Stimulated activated naive CD8-positive, alpha-beta T cell treated with anti-CD3 and anti-CD28 coated beads, Interleukin-15, Interleukin-2, amounts not matched to agents 100 ng/mL and 50 ng/mL, for 24 hours (primary cell): ENCODE results near the gene ENDOU.

Source experiments
- H3K27ac Mint-ChIP-seq: one replicate; pipeline ENCODE4 v1.8.0; 2021; ENCODE audit warnings: mild to moderate bottlenecking, mixed read lengths
- H3K27me3 Mint-ChIP-seq: one replicate; pipeline ENCODE4 v1.8.0; 2021; ENCODE audit warnings: mixed read lengths
- H3K36me3 Mint-ChIP-seq: one replicate; pipeline ENCODE4 v1.8.0; 2021; ENCODE audit warnings: low read depth, mixed read lengths
- H3K4me1 Mint-ChIP-seq: one replicate; pipeline ENCODE4 v1.8.0; 2021; ENCODE audit warnings: low read depth, mixed read lengths
- H3K4me3 Mint-ChIP-seq: one replicate; pipeline ENCODE4 v1.8.0; 2021; ENCODE audit warnings: mild to moderate bottlenecking, mixed read lengths
- H3K9me3 Mint-ChIP-seq: one replicate; pipeline ENCODE4 v1.8.0; 2021; ENCODE audit warnings: mixed read lengths

The ENDOU gene

GRCh38 chr12:47763481-47764346 lies 38.4 kb upstream of the ENDOU start:
- Mint-ChIP-seq H3K9me3 (no peaks in the 10 kb centered on the region), H3K27ac (no peak overlapping the region), H3K27me3 (peaks cover 3% of the 10 kb centered on the region), H3K4me3 (no peak overlapping the region), H3K4me1 (no peaks in the 10 kb centered on the region), H3K36me3 (no peaks in the 10 kb centered on the region)

DNA sequence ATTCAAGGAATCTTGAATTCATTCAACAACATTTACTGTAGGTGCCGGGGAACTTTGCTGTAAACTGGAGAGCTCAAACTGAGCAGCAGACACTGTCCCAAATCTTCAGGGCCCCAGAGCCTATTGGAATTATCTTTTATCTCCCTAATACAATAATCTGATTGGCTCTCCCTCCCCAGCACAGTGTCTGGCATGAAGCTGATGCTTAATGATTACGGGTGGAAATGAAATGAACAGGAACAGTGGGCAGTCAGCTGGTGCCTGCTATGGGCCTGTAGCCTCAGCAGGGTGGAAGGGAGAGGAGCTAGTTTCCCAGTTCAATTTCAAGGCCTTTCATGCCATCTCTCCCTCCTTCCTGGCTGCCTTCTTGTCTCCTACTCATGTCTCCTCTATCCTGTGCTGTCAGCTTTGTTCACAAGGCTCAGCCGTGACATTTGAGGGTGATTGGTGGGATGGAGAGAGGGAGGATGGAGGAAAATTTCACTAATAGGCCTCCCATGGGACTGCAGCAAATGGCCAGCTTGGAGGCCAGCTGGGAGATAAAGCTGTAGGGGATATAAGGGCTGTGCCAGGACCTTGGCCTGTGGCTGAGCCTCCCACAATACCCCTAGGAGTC lies 37.7 kb upstream of the ENDOU start:
- no peak overlapping the region for H3K4me3 Mint-ChIP-seq

DNA sequence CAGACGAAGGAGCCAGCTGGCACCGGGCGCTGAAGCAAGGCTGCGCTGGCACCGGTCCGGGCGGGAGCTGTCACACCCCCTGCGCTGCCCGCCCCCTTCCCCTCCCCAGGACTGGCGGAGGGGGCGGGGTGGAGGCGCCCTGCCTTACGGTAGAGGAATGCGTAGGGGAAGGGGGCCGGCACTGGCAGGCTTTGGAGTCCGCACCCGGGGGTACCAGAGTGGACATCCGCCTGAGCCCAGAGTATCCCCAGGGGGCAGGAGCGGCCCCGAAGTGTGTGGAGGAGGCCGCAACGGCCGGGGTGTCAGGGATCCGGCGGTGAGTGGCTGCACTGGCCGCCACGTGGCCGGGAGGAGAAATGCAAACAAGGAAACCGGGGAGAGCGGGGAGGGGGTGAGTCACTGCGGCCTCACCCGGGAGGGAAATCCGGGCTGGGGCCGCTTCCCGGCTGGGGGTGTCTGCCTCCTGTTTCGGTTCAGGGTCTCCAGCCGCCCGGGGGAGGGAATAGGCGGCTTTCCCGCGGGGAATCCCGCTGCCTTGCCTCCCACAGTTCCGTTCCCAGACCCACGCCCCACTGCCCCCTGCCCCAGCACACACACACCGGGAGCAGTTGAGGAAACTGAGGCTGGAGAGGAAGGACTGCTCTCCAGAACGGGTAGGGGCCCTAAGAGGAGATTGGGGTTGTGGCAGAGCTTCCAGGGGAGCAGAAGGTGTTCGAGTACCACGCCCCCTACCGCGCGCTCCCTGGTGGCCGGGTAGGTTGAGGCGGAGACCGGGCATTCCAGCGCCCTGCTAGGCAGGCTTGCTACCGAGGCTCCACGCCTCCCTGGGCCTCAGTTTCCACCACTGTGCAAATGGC lies 33.8 kb upstream of the ENDOU start, which contains the start of gene RAPGEF3:
Gene RAPGEF3 (minus strand): TSS at position 47 of the 857 bp plus-strand sequence. CDS start 324 bp downstream, outside the sequence.
- no peaks in the 10 kb centered on the region for H3K9me3 Mint-ChIP-seq
- H3K4me1 Mint-ChIP-seq = peaks cover 31% of the 10 kb centered on the region
- H3K4me3 Mint-ChIP-seq = peak within 1 kb of the TSS; percentile 69
- no peak within 1 kb of the TSS for H3K27ac Mint-ChIP-seq
- H3K27me3 Mint-ChIP-seq = no peaks in the 10 kb centered on the region
- no peaks in the 10 kb centered on the region for H3K36me3 Mint-ChIP-seq

More for the DNA sequence above, 37.7 kb upstream of the ENDOU start:
- Mint-ChIP-seq H3K36me3 (no peaks in the 10 kb centered on the region), H3K9me3 (no peaks in the 10 kb centered on the region), H3K4me1 (peaks cover 5% of the 10 kb centered on the region), H3K27me3 (peaks cover 3% of the 10 kb centered on the region), H3K27ac (no peak overlapping the region)

- Mint-ChIP-seq H3K27me3 (no peaks in the 10 kb centered on the region), H3K9me3 (no peaks in the 10 kb centered on the region), H3K27ac (no peak overlapping the region), H3K4me1 (peaks cover 31% of the 10 kb centered on the region), H3K36me3 (no peaks in the 10 kb centered on the region), H3K4me3 (peak overlapping the region; percentile 15)
These were observed 33.2 kb upstream of the ENDOU start for GRCh38 chr12:47758584-47758833.

DNA sequence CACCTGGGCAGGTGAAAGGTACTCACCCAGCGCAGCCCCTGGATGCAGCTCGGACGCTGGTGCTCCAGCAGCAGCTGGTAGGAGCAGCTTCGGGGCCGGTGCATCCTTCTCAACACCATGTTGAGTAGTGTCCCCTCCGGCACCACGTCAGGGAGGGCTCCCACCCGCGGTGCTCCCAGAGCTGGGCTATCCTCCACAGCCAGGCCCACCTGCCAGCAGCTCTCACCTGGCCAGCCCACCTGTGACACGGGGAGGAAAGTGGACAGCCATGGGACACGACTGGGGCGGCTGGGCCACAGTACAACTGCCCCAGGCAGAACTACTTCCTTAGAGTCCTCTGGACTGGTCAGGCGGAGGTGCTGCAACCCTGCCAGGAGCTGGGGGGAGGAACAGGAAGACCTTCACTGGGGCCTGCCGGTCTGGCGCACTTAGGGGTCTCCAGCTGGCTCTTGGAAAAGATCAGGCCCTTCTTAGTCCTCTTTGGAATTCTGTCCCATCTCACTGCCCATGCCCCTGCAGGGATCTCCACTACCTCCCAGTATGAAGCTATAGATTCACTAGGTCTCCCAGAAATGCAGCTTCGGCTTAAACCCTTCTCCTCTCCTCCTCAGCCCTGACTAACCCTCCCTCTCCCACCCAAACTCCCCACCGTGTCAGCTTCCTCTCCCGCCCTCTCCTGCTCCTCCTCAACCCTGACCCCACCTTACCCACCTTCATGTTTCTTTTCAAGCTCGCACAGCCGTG lies 32.7 kb upstream of the ENDOU start:
- Mint-ChIP-seq H3K9me3 (no peaks in the 10 kb centered on the region), H3K4me3 (peak overlapping the region; percentile 15), H3K27me3 (no peaks in the 10 kb centered on the region), H3K27ac (no peak overlapping the region), H3K36me3 (no peaks in the 10 kb centered on the region), H3K4me1 (peaks cover 34% of the 10 kb centered on the region)

GRCh38 chr12:47757364-47757839 lies 32.1 kb upstream of the ENDOU start:
- Mint-ChIP-seq H3K4me1 (peaks cover 34% of the 10 kb centered on the region), H3K27ac (no peak overlapping the region), H3K4me3 (no peak overlapping the region)

GRCh38 chr12:47755655-47756562 lies 30.6 kb upstream of the ENDOU start:
- H3K36me3 Mint-ChIP-seq = no peaks in the 10 kb centered on the region
- peak overlapping the region; percentile 21 for H3K4me3 Mint-ChIP-seq
- H3K4me1 Mint-ChIP-seq = peaks cover 34% of the 10 kb centered on the region

More at GRCh38 chr12:47757364-47757839, 32.1 kb upstream of the ENDOU start:
- Mint-ChIP-seq H3K27me3 (no peaks in the 10 kb centered on the region), H3K9me3 (no peaks in the 10 kb centered on the region), H3K36me3 (no peaks in the 10 kb centered on the region)

DNA sequence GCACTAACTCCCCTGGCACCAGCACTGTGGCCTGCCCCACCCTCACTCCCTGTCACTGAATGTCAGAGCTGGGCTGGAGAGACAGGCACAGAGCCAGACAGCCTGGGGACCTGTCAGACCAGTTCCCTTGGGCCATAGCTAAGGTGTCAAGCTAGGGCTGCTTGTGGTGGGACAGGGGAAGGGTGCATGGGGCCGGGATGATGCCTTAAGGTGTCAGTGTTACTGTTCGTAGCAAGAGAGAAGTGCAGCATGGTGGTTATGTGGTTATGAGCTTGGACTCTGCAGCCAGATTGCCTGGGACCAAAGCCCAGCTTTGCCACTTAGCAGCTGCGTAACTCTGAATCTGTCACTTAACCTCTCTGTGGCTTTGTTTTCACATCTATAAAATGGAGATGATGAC lies 29.6 kb upstream of the ENDOU start:
- Mint-ChIP-seq H3K27me3 (no peaks in the 10 kb centered on the region), H3K9me3 (no peaks in the 10 kb centered on the region), H3K4me3 (no peak overlapping the region), H3K27ac (no peak overlapping the region), H3K4me1 (peaks cover 34% of the 10 kb centered on the region), H3K36me3 (no peaks in the 10 kb centered on the region)

More at GRCh38 chr12:47755655-47756562, 30.6 kb upstream of the ENDOU start:
- Mint-ChIP-seq H3K9me3 (no peaks in the 10 kb centered on the region), H3K27me3 (no peaks in the 10 kb centered on the region), H3K27ac (peak overlapping the region; percentile 41)

DNA sequence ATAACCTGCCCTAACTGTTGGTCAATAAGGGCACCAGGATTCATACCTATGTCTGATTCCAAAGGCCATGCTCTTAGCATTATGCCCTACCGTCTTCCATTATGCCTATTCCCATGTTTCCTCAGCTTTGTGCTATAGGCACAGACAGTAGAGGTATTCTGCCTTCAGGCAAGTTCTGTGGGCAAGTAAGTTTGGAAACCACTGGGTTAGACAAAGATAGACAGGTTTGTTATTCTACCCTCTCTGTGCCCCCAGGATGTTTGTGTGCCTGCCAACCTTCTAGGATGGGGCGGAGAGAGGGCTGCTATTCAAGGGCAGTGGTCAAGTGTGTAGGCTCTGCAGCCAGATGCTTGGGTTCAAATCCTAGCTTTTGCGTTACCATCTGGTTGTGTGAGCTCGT lies 28.8 kb upstream of the ENDOU start:
- no peak overlapping the region for H3K4me3 Mint-ChIP-seq
- no peaks in the 10 kb centered on the region for H3K36me3 Mint-ChIP-seq
- no peaks in the 10 kb centered on the region for H3K27me3 Mint-ChIP-seq
- peaks cover 34% of the 10 kb centered on the region for H3K4me1 Mint-ChIP-seq
- no peak overlapping the region for H3K27ac Mint-ChIP-seq
- H3K9me3 Mint-ChIP-seq = no peaks in the 10 kb centered on the region

DNA sequence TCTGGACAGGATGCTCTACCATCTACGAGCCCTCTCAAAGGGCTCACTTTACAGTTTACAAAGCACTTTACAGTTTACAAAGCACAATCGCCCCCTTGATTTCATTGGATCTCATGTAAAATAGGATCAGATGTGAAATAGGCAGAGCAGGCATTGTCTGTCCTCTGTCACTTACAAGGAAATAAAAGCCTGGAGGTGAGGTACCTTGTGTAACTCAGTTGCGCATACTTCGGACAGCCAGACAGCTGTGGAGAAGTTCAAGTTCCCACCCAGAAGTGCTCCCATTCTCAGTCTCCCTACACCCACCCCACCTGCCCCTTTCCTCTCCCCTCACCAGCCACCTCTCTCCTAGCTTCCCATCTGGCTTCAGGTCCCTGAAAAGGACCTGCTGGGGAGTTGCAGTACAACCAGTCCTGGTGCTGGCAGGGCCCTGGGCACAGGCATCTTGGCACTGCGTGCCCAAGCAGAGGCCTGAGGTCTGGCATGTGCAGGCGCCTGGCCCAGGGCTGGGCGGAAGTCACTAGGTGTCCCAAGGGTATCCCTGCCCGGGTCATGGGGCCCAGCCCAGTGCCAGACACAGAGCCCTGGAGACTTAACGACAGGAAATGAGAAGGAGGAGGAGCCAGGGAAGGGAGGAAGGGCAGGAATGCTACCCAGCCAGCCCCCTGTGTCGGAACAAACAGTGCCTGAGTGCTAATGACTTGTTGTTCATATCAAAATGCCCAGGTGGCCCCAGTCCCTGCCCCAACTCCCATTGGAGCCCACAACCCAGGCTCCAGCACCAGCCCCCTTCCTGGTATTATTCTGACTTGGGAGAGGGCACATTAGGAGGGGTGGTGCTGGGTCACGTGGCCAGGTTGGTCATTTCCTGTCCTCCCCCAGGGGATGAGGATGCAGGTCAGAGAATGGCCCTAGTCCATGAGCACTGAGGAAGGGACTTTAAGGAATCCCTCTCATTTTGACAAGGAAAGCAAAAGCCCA lies 28.0 kb upstream of the ENDOU start:
- Mint-ChIP-seq H3K27me3 (no peaks in the 10 kb centered on the region), H3K27ac (no peak overlapping the region), H3K36me3 (no peaks in the 10 kb centered on the region), H3K9me3 (no peaks in the 10 kb centered on the region), H3K4me3 (no peak overlapping the region), H3K4me1 (peaks cover 31% of the 10 kb centered on the region)

GRCh38 chr12:47752552-47752951 lies 27.3 kb upstream of the ENDOU start:
- Mint-ChIP-seq H3K27me3 (no peaks in the 10 kb centered on the region), H3K27ac (no peak overlapping the region), H3K4me3 (no peak overlapping the region), H3K9me3 (no peaks in the 10 kb centered on the region), H3K36me3 (no peaks in the 10 kb centered on the region), H3K4me1 (peaks cover 27% of the 10 kb centered on the region)

DNA sequence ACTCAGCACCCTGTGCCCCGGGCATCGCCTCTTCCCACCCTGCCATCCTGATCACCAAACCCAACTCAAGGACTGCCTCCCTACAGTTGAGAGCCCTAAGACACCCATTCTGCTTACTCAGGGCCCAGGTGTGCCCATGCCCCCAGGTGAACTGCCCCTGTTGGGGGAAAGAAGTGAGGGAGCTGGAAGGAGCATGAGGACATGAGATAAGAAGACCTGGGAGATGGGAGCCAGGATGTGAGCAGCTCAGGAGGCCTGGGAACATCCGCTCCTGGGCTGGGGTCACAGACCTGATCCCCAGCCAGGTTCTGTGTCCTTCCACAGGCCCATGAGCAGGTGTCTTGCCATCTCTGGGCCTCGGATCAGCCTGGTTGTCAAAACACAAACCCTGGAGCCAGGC lies 26.8 kb upstream of the ENDOU start:
- Mint-ChIP-seq H3K27me3 (no peaks in the 10 kb centered on the region), H3K36me3 (no peaks in the 10 kb centered on the region), H3K4me1 (peaks cover 22% of the 10 kb centered on the region), H3K9me3 (no peaks in the 10 kb centered on the region), H3K4me3 (no peak overlapping the region), H3K27ac (no peak overlapping the region)

DNA sequence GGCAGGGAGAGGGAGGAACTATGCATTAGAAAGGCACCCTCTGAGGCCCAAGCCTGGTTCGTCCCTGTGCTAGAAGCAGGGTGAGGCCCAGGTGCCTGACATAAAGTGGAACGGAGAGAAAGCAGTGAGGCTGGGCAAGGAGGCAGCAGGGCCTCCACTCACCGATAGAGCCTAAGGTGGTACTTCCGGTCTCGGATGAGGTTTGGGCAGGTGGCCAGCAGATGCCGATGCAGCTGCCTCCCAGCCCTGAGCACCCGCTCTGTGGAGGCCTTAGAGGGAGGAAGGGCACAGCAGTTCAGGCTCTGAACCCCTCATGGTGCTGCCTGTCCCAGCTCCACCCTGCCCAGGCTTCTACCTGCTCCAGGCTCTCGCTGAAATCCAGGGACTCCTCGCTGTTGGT lies 26.3 kb upstream of the ENDOU start:
- H3K4me3 Mint-ChIP-seq = no peak overlapping the region
- no peaks in the 10 kb centered on the region for H3K36me3 Mint-ChIP-seq
- H3K27me3 Mint-ChIP-seq = no peaks in the 10 kb centered on the region
- peaks cover 20% of the 10 kb centered on the region for H3K4me1 Mint-ChIP-seq
- H3K27ac Mint-ChIP-seq = no peak overlapping the region
- no peaks in the 10 kb centered on the region for H3K9me3 Mint-ChIP-seq
